Measurements from ENCODE around the gene LIMCH1. TPM values are rescaled to one million over a fixed set of nuclear protein-coding genes. Genes with fewer than 3 reads are reported as not detected.

Gene LIMCH1
- total and polyA plus RNA-seq, 2 of the 8 experiments (the other 6 are each of a cell fraction or from before 2014, with no cell fraction given): 2.7 to 3.0 TPM

DNA sequence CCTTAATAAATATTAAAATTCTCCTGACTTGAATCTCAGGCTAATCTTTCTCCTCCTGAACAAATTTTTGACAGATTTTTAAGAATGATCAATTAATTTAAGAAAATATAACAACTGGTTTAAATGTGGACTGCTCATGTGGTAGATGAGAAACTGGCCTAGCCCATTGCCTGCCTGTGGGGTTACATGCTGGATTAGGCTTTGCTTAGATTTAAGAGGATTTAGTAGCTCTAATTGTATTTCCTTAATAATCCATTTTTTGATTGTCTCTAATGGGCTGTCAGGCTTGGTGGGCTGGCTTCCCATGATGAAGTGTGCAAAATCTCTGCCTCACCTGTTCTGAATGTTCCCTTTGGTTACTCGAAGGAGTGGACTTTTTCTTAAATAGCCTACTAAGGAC is 27.8 kb upstream of the LIMCH1 start:
- Histone ChIP-seq H3K9ac (replicated peaks in 1 of 4; ENCODE audit: extremely low read depth in 1 of 4, low read depth in 3 of 4, low read length in 3 of 4) (no peak overlapping the region), H3K23me2 (ENCODE audit: low read depth, low read length) (no peaks in the 10 kb centered on the region), H3K18ac (ENCODE audit: extremely low read depth, low read length) (no peak overlapping the region), H2BK12ac (ENCODE audit: low read depth, low read length) (no peak overlapping the region), H2BK15ac (ENCODE audit: low read length) (no peak overlapping the region), H3K56ac (replicated peaks; ENCODE audit: insufficient read length, low read depth, low read length) (no peak overlapping the region), H3K27ac (ENCODE audit: low read depth, low read length) (no peak overlapping the region), H3K4me3 (ENCODE audit: extremely low read depth in 1 of 4, insufficient read depth in 2 of 4, low read depth in 3 of 4, low read length in 4 of 4) (no peak overlapping the region), H4K20me1 (replicated peaks in 1 of 2; ENCODE audit: control insufficient read depth in 1 of 2, insufficient read depth in 2 of 2, low read length in 2 of 2) (no peaks in the 10 kb centered on the region), H3K4ac (replicated peaks; ENCODE audit: insufficient read length, low read depth, low read length) (no peak overlapping the region), H2BK5ac (ENCODE audit: low read depth, low read length) (no peak overlapping the region), H3K79me1 (ENCODE audit: low read depth, low read length) (no peaks in the 10 kb centered on the region), H4K91ac (replicated peaks; ENCODE audit: insufficient read length, low read length) (no peak overlapping the region), H3K4me2 (ENCODE audit: insufficient read depth in 1 of 2, low read depth in 2 of 2, low read length in 2 of 2) (no peak overlapping the region), H3K14ac (ENCODE audit: insufficient read length) (no peak overlapping the region), H2AK5ac (ENCODE audit: low read depth, low read length) (no peak overlapping the region), H4K5ac (ENCODE audit: insufficient read length, low read depth, low read length) (no peak overlapping the region), H3K36me3 (ENCODE audit: control insufficient read depth in 2 of 4, insufficient read depth in 4 of 4, low read length in 3 of 4) (no peaks in the 10 kb centered on the region; a peak in 1 of 8 replicates), H3K4me1 (replicated peaks in 1 of 4; ENCODE audit: control insufficient read depth in 3 of 4, insufficient read depth in 4 of 4, low read length in 3 of 4) (no peaks in the 10 kb centered on the region), H3K79me2 (ENCODE audit: control insufficient read depth in 1 of 2, insufficient read depth in 2 of 2, low read length in 2 of 2) (no peaks in the 10 kb centered on the region), H2BK120ac (replicated peaks; ENCODE audit: low read depth, low read length) (no peak overlapping the region), H4K8ac (ENCODE audit: extremely low read depth, insufficient read depth, low read length) (no peak overlapping the region), H3K27me3 (replicated peaks in 1 of 4; ENCODE audit: control insufficient read depth in 3 of 4, extremely low read depth in 1 of 4, insufficient read depth in 3 of 4, low read length in 3 of 4) (no peaks in the 10 kb centered on the region), H2AFZ (ENCODE audit: low read length) (no peak overlapping the region), H3K9me3 (ENCODE audit: insufficient read depth in 2 of 2, low read depth in 1 of 2, low read length in 1 of 2) (no peaks in the 10 kb centered on the region), H2BK20ac (ENCODE audit: low read length) (no peak overlapping the region), H3K23ac (ENCODE audit: insufficient read length) (no peak overlapping the region)
- FAIRE-seq (no peak), DNase-seq (ENCODE audit: low read depth in 1 of 2, low spot score in 2 of 2) (no peak)
- 83% methylated on average over 1 of the region's 1 CpG; no CpG with 5 or more reads in 1 of the 2 experiments for WGBS, 2 experiments (ENCODE audit: extremely low coverage in 1 of 2, insufficient coverage in 1 of 2, insufficient read length in 1 of 2, insufficient replicate concordance in 2 of 2, low coverage in 1 of 2, low lambda C conversion rate in 2 of 2, missing lambda C conversion rate in 1 of 2)
- POLR2A ChIA-PET (ENCODE audit: partially characterized antibody): interaction anchor here (0.8 kb wide), 1 partner anchor 254 kb away, joined by 3 read pairs; the partner anchor contains the start of gene UCHL1
- CTCF ChIA-PET (ENCODE audit: partially characterized antibody): interaction anchor here (0.9 kb wide), 1 partner anchor 233 kb away, joined by 3 read pairs; no protein-coding TSS in a partner anchor
- no peak for TF ChIP-seq PHF8 (conservative IDR thresholded peaks at IDR 0.05; ENCODE audit: low read depth, low read length)
- no peak for TF ChIP-seq CTBP2 (IDR thresholded peaks at IDR 0.05; ENCODE audit: borderline replicate concordance, insufficient read depth, insufficient read length, low read length)
- TF ChIP-seq YY1 (IDR thresholded peaks at IDR 0.05; ENCODE audit: low read depth, low read length): no peak
- TF ChIP-seq SAP30 (IDR thresholded peaks at IDR 0.05; ENCODE audit: insufficient read depth, insufficient replicate concordance, low read length): no peak
- TF ChIP-seq TCF12 (IDR thresholded peaks at IDR 0.05; ENCODE audit: low read depth, low read length): no peak
- TF ChIP-seq POLR2A (IDR thresholded peaks at IDR 0.05; ENCODE audit: control extremely low read depth in 1 of 2, low read depth in 2 of 2, low read length in 2 of 2): no peak
- no peak for TF ChIP-seq JUND (IDR thresholded peaks at IDR 0.05; ENCODE audit: low read length)
- no peak for TF ChIP-seq TAF7 (optimal IDR thresholded peaks at IDR 0.05; ENCODE audit: borderline replicate concordance, low read depth, low read length)
- no peak for TF ChIP-seq RXRA (IDR thresholded peaks at IDR 0.05; ENCODE audit: insufficient read depth, low read depth, low read length)
- TF ChIP-seq, protein P1, sequence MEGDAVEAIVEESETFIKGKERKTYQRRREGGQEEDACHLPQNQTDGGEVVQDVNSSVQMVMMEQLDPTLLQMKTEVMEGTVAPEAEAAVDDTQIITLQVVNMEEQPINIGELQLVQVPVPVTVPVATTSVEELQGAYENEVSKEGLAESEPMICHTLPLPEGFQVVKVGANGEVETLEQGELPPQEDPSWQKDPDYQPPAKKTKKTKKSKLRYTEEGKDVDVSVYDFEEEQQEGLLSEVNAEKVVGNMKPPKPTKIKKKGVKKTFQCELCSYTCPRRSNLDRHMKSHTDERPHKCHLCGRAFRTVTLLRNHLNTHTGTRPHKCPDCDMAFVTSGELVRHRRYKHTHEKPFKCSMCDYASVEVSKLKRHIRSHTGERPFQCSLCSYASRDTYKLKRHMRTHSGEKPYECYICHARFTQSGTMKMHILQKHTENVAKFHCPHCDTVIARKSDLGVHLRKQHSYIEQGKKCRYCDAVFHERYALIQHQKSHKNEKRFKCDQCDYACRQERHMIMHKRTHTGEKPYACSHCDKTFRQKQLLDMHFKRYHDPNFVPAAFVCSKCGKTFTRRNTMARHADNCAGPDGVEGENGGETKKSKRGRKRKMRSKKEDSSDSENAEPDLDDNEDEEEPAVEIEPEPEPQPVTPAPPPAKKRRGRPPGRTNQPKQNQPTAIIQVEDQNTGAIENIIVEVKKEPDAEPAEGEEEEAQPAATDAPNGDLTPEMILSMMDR (IDR thresholded peaks at IDR 0.05; ENCODE audit: control extremely low read depth in 1 of 3, insufficient read depth in 1 of 3, low read depth in 1 of 3, low read length in 3 of 3): no peak
- TF ChIP-seq EGR1 (IDR thresholded peaks at IDR 0.05; ENCODE audit: borderline replicate concordance, low read depth, low read length): no peak
- TF ChIP-seq TEAD4 (IDR thresholded peaks at IDR 0.05; ENCODE audit: low read depth, low read length): no peak
